Measurements from ENCODE around the gene GAREM1.
"Not testable (repeated sequence)": the region's sequence is repeated elsewhere in the genome, so short reads cannot be mapped to it uniquely, and the experiment has no call there.

The GAREM1 gene

DNA sequence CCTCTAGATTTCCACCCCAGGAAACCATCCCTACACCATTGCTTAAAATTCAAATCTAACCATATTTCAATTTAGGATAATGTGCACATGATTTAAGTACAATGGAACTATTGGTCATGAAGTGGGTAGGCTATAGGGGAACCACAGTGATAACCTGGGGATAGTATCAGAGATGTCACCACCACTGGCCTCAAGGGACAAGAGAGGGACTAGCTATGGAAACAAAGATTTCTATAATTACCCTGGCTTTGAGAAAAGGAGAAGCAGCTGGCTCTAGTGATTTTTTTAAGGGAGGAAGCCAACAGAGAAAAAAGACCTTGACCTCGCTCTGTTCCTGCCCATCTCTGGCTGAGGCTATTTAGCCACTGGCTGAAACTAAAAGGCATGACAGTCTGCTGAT is 148.9 kb downstream of the GAREM1 start:
- no peak for DNase-seq

- no peak for DNase-seq
These were observed 151.6 kb downstream of the GAREM1 start for GRCh38 chr18:32319084-32319483.

- DNase-seq: no peak
These were observed 152.1 kb downstream of the GAREM1 start for GRCh38 chr18:32318581-32318980.

DNA sequence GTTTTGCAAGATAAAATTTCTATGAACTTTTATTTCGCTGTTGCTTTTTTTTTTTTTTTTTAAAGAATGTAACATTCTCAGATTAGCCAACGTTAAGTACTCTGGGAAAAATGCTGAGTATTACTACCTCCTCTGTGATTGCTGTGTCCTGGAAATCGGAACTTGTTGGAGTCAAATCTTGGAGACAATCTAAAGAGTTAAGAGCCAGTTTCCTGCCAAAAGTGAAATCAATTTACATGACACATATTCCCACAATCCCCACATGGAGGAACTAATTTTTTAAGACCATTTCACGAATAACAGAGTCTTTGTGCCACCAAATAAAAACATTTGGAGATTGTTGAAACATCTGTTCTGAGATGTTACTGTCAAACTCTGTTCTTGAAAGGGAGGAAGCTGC is 153.0 kb downstream of the GAREM1 start:
- no peak for DNase-seq

DNA sequence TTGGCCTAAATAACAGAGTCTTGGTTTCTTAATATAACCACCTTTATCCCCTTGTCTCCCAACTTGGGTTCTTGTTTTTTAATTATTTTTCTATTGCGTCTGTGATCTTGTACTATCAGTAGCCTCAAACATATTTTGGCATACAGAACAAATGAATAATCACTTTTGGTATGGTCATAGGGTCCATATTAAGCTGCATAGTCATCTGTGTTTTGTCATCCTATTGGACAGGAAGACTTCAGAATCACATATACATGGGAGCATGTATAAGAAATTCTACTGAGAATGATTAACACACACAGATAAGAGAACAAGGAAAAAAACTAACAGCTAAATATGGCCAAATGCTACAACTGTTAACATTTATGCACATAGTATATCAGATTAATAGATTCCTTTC is 154.8 kb downstream of the GAREM1 start:
- DNase-seq: no peak

GRCh38 chr18:32310774-32311173 is 159.9 kb downstream of the GAREM1 start:
- DNase-seq: no peak

GRCh38 chr18:32310101-32310500 is 160.6 kb downstream of the GAREM1 start:
- DNase-seq: no peak

DNA sequence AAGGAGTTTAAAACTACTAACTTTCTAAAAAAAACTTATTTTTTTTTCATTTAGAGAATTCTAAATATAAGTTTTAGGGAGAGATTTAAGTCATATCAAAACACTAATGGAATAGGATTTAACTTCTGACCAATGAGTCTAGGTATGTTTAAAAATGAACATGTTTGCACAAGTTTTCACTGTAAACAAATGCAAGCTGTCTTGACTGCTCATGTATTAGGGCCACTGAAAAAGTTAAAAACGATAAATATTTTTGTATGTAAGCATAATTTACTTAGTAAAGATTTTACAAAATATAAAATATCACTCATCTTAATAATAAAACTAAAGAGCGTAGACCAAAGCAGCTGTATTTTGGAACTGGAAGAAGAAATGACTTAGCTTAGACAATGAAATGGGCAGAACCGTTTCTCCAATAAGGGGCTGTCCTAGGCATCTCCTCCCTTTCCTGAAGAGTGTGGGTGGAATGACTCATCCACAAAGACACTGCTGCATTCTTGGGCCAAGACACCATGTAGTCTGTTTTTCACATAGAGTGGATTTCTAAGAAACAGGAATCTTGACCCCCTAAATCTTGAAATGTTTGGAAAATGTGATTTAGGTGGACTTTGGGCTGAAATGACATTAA is 162.1 kb downstream of the GAREM1 start:
- peak; percentile 2 for DNase-seq

DNA sequence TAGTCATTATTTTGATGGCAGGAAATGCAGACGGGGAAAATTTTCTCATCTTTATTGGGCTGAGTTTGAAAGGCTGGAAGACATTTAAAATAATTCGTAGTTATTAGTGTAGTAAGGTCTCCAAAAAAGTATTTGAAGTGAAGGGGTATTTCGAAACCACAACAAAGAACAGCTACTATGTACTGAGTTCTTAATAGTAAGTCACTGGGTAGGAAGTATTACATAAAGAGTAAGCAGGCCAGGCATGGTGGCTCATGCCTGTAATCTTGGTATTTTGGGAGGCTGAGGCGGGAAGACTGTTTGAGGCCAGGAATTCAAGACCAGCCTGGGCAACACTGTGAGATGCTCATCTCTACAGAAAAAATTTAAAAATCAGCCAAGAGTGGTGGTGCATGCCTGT is 167.3 kb downstream of the GAREM1 start:
- DNase-seq: no peak

- DNase-seq: no peak
These were observed 167.9 kb downstream of the GAREM1 start for GRCh38 chr18:32302806-32303205.

DNA sequence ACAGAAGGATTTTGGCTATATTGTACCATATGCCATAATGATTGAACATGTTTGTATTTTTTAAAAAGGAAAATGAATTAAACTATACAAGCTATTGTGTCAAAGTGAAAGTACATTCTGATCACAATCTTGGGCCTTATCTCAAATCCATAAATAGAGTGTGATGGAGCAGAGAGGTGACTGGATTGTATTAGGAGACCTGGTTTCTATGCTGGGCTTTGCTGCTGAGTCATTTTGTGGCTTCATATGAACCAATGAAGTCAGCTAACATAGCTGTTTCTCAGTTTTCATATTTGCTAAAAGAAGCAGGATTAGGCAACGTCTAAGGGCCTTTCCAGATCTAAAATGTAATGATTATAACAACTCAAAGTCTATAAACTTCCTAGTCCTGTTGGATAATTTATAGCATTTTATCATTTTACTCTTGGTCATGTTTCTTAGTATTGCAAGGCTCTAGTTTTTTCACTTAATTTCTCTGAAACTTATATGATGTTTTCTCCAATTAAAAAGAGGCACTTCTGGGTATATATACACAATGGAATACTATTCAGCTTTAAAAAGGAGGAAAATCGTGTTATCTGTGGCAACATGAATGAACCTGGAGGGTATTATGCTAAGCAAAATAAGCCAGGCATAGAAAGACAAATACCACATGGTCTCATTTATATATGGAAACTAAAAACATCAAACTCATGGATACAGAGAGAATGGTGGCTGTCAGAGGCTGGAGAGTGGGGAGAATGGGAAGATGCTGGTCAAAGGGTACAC is 168.5 kb downstream of the GAREM1 start:
- DNase-seq: no peak

DNA sequence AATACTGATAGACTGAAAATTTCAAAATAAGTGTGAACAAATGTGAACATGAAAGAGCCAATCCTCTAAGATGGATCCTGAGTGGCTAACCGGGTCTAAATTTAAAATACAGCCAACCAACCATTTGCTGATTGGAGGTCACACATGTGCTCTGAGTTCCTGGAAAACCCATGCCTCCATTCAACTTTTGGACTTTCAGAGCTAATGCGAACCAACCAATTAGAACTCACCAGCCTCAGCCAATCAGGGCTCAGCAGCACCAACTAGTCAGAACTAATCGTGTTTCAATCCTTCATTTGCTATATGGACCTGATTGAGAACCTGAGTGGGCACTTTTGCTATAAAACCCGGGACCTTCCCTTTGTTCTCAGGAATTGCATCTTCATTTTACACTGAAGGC is 169.3 kb downstream of the GAREM1 start:
- no peak for DNase-seq

DNA sequence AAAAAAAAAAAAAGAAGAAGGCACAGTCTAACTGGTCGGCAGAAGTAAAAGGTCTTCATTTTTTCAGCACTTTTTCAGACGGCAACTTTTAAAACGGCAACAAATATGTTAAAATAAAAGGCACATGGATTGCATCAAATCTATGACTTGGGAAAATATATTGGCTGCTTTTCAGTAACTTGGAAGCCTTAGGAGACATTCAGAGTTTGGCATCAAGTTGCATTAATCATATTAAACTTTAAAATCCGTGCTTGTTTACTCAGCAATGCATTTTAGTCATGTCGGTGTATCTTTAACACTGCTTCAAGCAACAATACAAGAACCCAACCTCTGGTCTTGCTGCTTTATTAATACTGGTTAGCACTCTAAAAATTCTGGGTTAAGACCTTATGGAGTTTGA is 169.8 kb downstream of the GAREM1 start:
- DNase-seq: no peak

DNA sequence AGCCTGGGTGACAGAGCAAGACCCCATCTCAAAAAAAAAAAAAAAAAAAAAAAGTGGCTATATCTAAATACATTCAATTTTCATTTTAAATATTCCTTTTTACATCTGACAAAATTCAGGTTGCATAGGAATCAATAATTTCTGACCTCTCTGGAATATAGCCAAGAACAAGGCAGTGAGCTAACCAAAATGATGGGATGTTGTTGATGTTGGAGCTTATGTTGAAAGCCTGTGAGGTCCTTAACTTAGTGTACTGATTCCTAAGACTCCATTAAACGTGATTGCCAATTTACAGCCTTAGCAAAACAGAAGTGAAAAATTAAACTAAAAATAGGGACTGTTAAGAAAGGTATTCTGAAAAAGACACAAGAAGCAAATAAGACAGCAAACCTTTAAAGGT is 171.2 kb downstream of the GAREM1 start:
- no peak for DNase-seq

GRCh38 chr18:32298171-32298667 is 172.5 kb downstream of the GAREM1 start:
- no peak for DNase-seq

DNA sequence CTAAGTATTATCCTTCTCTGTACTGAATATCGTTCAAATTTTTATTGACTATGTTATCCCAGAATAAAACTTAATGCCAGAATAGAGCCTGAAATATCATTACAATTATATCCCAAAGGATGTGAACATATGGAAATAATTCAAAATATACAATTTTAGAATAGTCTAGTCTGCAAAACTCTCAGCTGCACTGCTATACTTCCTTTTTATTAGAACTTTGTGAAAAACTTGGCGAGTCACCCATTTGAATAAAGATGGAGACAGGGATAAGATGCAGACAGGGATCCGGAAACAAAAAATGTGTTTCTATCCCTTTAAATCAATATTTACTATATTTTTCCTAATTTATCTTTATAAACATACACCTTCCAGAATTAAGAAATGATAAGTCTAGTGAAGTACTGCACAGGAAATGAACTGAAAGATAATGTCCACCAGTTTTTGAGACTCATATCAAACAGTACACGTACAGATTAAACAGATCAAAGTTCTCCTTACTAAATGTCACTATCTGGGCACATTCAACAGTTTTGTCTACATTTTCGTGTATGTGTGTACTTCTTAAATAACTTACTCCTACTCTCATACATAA is 173.0 kb downstream of the GAREM1 start:
- no peak for DNase-seq

- DNase-seq: no peak
These were observed 173.8 kb downstream of the GAREM1 start for GRCh38 chr18:32296851-32297250.

- DNase-seq: no peak
These were observed 175.1 kb downstream of the GAREM1 start for GRCh38 chr18:32295604-32296003.

DNA sequence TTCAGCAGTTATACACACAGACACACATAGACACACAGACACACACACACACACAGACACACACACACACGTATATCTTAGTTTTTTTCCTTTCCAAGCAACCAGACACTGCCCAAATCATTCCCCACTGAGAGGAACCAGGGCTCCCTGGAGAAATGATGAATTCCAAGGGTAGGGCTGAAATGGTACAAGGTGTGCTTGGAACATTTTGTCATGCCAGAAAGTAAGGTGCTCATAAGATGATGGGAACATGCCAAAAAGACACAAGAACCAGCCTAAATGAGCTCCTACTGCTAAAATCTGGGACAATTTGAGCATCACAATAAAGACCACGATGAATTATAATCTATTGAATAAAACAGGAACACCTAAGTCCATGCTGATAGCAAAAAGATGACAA is 177.6 kb downstream of the GAREM1 start:
- no peak for DNase-seq

GRCh38 chr18:32291623-32292022 is 179.1 kb downstream of the GAREM1 start:
- not testable (repeated sequence) for DNase-seq

GRCh38 chr18:32290810-32291209 is 179.9 kb downstream of the GAREM1 start:
- DNase-seq: no peak

DNA sequence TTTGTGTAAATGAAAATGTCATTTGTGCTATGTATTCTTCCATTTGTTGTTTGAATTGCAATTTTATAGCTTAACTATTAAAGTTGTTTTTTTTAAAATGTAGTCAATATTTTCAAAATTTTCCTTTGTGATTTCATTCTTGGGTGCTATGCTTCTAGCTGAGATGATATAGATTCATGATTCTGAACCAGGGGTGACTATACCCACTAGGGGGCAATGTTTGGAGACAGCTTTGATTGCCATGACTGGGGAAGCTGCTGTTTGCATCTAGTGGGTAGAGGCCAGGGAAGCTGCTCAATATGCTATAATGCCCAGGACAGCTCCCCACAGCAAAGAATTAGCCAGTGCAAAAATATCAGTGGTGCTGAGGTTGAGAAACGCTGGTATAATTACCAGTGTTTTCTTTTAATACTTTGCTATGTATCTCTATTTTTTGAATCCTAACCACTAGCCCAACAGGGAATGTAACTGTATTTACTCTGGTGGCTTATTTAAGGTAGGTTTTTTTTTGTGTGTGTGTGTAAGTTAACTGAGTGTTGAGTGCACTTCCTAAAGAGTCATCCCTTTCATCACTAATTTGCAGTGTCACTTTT is 181.1 kb downstream of the GAREM1 start:
- DNase-seq: peak; percentile 64

DNA sequence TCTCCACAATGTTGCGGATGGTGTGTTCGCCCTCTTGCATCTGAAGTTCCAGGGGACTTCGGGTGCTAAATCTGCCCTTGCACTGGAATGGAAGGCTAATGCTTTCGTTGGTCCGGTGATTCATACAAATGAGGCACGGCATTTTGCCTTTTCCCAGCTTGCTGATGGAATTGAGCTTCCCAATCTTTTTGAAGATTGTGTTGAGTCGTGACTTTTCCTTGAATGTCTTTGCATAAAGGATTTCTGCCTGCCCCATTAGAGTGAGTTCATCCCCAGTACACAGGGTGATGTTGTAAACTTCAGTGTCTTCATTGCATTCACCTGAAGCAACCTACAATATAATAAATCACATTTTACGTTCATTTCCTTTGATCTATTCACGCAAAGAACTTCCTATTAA is 182.8 kb downstream of the GAREM1 start:
- no peak for DNase-seq

DNA sequence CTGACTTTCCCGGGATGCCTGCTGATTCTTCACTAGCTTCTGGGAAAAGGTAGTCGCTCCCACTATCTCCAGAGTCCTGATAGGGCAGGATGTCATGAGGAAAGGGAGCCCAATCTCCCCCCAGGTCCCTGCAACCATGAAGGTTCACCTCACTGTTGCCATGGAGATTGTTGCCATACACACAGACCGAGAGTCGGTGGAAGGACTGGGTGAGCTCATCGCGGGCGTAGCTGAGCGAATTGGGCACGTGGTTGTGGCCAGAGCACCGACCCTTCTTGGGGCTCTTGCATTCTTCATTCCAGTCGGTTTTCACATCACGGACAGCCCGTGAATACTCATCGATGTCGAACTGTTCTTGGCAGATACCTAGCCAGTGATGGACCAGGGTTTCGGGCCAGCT is 183.4 kb downstream of the GAREM1 start:
- no peak for DNase-seq
